Mesenchymal stem cell (in vitro differentiated cells and primary cell): ENCODE results near the gene C1QA. TPM values are rescaled to one million over a fixed set of nuclear protein-coding genes. Genes with fewer than 3 reads are reported as not detected.

Source experiments
- DNase-seq: peaks from one replicate; pipeline ENCODE4 v3.0.0-alpha.2; 2013
- H2AFZ ChIP-seq: one replicate; pipeline ENCODE4 v1.6.1; 2013; ENCODE audit warnings: low read depth, mild to moderate bottlenecking, control low read depth, inconsistent platforms, low read length, moderate library complexity
- H2AK5ac ChIP-seq: 2 replicates; pipeline ENCODE4 v1.6.1; 2013; ENCODE audit warnings: low read length, moderate library complexity, mild to moderate bottlenecking, inconsistent platforms; ENCODE audit not compliant: severe bottlenecking
- H2BK120ac ChIP-seq: one replicate; pipeline ENCODE4 v1.6.1; 2013; ENCODE audit warnings: low read depth, mild to moderate bottlenecking, inconsistent platforms, low read length, moderate library complexity
- H2BK12ac ChIP-seq, 2 experiments: one replicate each; pipeline ENCODE4 v1.6.1; 2013; ENCODE audit warnings: inconsistent platforms in 2 of 2, low read length in 2 of 2, mild to moderate bottlenecking in 2 of 2, moderate library complexity in 2 of 2, control low read depth in 1 of 2
- H2BK15ac ChIP-seq: one replicate; pipeline ENCODE4 v1.6.1; 2013; ENCODE audit warnings: mild to moderate bottlenecking, low read depth, inconsistent platforms; ENCODE audit not compliant: poor library complexity, severe bottlenecking
- H2BK5ac ChIP-seq: 2 replicates; pipeline ENCODE4 v1.6.1; 2013; ENCODE audit warnings: low read depth, mild to moderate bottlenecking, low read length, control low read depth, inconsistent platforms; ENCODE audit not compliant: poor library complexity, severe bottlenecking
- H3K14ac ChIP-seq, 2 experiments: one replicate each; pipeline ENCODE4 v1.6.1; 2013; ENCODE audit warnings: inconsistent platforms in 2 of 2, low read length in 2 of 2, control low read depth in 1 of 2, mild to moderate bottlenecking in 1 of 2, moderate library complexity in 1 of 2
- H3K18ac ChIP-seq, 2 experiments: one replicate each; pipeline ENCODE4 v1.6.1; 2013; ENCODE audit warnings: inconsistent platforms in 2 of 2, low read length in 2 of 2, control low read depth in 1 of 2, low read depth in 1 of 2, mild to moderate bottlenecking in 1 of 2
- H3K23ac ChIP-seq, 2 experiments: one replicate each; pipeline ENCODE4 v1.6.1; 2013; ENCODE audit warnings: inconsistent platforms in 2 of 2, low read length in 2 of 2, mild to moderate bottlenecking in 2 of 2, moderate library complexity in 2 of 2, control low read depth in 1 of 2
- H3K27ac ChIP-seq: 2 replicates; pipeline ENCODE4 v1.5.1; 2013; ENCODE audit warnings: mild to moderate bottlenecking, moderate library complexity, low read length, control low read depth, inconsistent platforms; ENCODE audit not compliant: poor library complexity, severe bottlenecking
- H3K27me3 ChIP-seq, 2 experiments: 2 replicates each; pipeline versions ENCODE4 v1.6.1 to v1.7.0; 2013; ENCODE audit warnings: low read length in 2 of 2, mild to moderate bottlenecking in 2 of 2, moderate library complexity in 2 of 2, control low read depth in 1 of 2, inconsistent platforms in 1 of 2; ENCODE audit not compliant: control insufficient read depth in 1 of 2, insufficient read depth in 1 of 2
- H3K36me3 ChIP-seq, 2 experiments: 2 replicates each; pipeline versions ENCODE4 v1.6.1 to v1.7.0; 2013; ENCODE audit warnings: low read length in 2 of 2, control low read depth in 1 of 2, inconsistent platforms in 1 of 2, low read depth in 1 of 2, mild to moderate bottlenecking in 1 of 2; ENCODE audit not compliant: insufficient read depth in 2 of 2, control insufficient read depth in 1 of 2
- H3K4ac ChIP-seq, 2 experiments: one replicate each; pipeline ENCODE4 v1.6.1; 2013; ENCODE audit warnings: inconsistent platforms in 2 of 2, low read length in 2 of 2, mild to moderate bottlenecking in 2 of 2, moderate library complexity in 2 of 2, control low read depth in 1 of 2, low read depth in 1 of 2
- H3K4me1 ChIP-seq: 2 replicates; pipeline ENCODE4 v1.6.1; 2013; ENCODE audit warnings: low read depth, low read length, control low read depth; ENCODE audit not compliant: control insufficient read depth, insufficient read depth
- H3K4me2 ChIP-seq: 2 replicates; pipeline ENCODE4 v1.6.1; 2013; ENCODE audit warnings: low read length, mild to moderate bottlenecking, inconsistent platforms; ENCODE audit not compliant: poor library complexity, severe bottlenecking
- H3K4me3 ChIP-seq, 2 experiments: 2 replicates each; pipeline versions ENCODE4 v1.5.1 to v1.7.0; 2013; ENCODE audit warnings: low read length in 2 of 2, mild to moderate bottlenecking in 2 of 2, control low read depth in 1 of 2, low read depth in 1 of 2; ENCODE audit not compliant: insufficient read depth in 1 of 2
- H3K79me1 ChIP-seq: replicated peaks from 2 replicates; pipeline ENCODE4 v1.6.1; 2013; ENCODE audit warnings: mild to moderate bottlenecking, control low read depth, low read length, inconsistent platforms; ENCODE audit not compliant: poor library complexity, severe bottlenecking
- H3K9ac ChIP-seq: 2 replicates; pipeline ENCODE4 v1.7.0; 2013; ENCODE audit warnings: mild to moderate bottlenecking, low read length, moderate library complexity
- H3K9me3 ChIP-seq: 2 replicates; pipeline ENCODE4 v1.7.0; 2013; ENCODE audit warnings: mild to moderate bottlenecking, low read length; ENCODE audit not compliant: control insufficient read depth
- H4K8ac ChIP-seq: one replicate; pipeline ENCODE4 v1.6.1; 2013; ENCODE audit warnings: inconsistent platforms, mild to moderate bottlenecking, low read length, moderate library complexity
- H4K91ac ChIP-seq: one replicate; pipeline ENCODE4 v1.6.1; 2013; ENCODE audit warnings: mild to moderate bottlenecking, low read length, inconsistent platforms
- WGBS: methylation state at CpG from one replicate; pipeline ENCODE4 v1.1.7; 2013; ENCODE audit warnings: mixed read lengths; 5-methylcytosine and 5-hydroxymethylcytosine counted together
- small RNA-seq: library from polyadenylated mRNA; stranded (forward); fragments of <200 nt; extraction: miRNeasy Mini kit (QIAGEN cat#:217004); gene quantifications from one replicate; pipeline ENCODE3, GENCODE V24; 2013; ENCODE audit warnings: low read depth

C1QA gene

DNA sequence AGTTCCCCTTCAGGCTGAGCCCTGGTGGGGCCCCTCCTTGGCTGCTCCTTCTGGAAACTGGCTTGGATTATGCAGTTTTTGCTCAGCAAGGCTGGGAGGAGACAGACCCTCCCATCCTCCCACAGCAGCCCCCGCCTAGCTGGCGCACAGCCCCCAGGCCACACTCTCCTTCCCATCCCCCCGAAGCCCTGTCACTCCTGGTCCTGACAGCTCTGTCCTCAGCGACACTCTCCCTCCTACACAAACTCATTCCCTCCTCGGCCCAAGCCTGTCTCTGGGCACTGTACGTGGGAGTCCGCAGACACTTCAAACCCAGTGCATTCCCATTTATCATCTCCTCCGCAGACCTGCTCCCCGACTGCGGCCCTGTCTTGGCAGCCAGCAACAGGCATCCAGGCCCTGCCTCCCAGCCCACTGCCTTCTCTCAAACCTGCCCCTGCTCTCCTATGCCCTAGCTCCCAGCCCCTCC is 49.2 kb downstream of the C1QA start:
- Histone ChIP-seq H4K91ac (no peak overlapping the region), H3K9ac (no peak overlapping the region)
- WGBS = 54% methylated on average over 10 of the region's 10 CpGs

DNA sequence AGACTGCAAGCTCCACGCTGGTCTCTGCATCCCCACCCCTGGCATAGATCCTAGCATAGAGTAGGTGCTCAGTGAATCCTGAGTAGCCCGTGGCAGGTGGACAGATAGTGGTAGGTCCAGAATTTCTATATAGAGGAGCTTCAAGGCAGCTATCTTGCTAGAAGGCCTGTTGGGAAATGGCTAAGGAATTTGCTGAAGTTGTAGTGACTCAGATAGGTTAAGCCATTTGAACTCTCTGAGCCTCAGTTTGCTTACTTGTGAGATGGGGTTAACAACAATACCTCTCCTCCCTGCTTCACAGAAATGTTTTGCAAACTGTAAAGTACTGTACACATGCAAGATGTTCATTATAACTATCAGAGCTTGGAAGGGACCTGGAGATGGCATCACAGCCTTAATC is 50.8 kb downstream of the C1QA start:
- H3K14ac ChIP-seq = no peak overlapping the region
- H2AK5ac ChIP-seq = peak overlapping the region; percentile 92
- H3K4me3 ChIP-seq = no peak overlapping the region
- H4K8ac ChIP-seq = no peak overlapping the region
- H2BK12ac ChIP-seq = no peak overlapping the region
- H3K27ac ChIP-seq = no peak overlapping the region
- no peak overlapping the region for H3K18ac ChIP-seq
- no peak overlapping the region for H3K4me2 ChIP-seq
- no peaks in the 10 kb centered on the region for H3K36me3 ChIP-seq
- 83% methylated on average over 2 of the region's 2 CpGs for WGBS
- peak; percentile 58 for DNase-seq
- H2BK120ac ChIP-seq = no peak overlapping the region
- H3K79me1 ChIP-seq = no peaks in the 10 kb centered on the region
- no peak overlapping the region for H2AFZ ChIP-seq
- H3K23ac ChIP-seq = no peak overlapping the region
- no peak overlapping the region for H3K9ac ChIP-seq
- no peak overlapping the region for H2BK5ac ChIP-seq
- H3K9me3 ChIP-seq = no peaks in the 10 kb centered on the region
- H3K4me1 ChIP-seq = peaks cover 26% of the 10 kb centered on the region
- no peak overlapping the region for H4K91ac ChIP-seq
- no peak overlapping the region for H3K4ac ChIP-seq
- H3K27me3 ChIP-seq = peaks cover 3 to 42% of the 10 kb centered on the region in 2 experiments
- H2BK15ac ChIP-seq = no peak overlapping the region

More for the DNA sequence above, 49.2 kb downstream of the C1QA start:
- no peak overlapping the region for H3K4me3 ChIP-seq
- H3K9me3 ChIP-seq = no peaks in the 10 kb centered on the region
- H3K4me2 ChIP-seq = no peak overlapping the region
- H3K4me1 ChIP-seq = peaks cover 24% of the 10 kb centered on the region
- H3K4ac ChIP-seq = no peak overlapping the region
- H3K27ac ChIP-seq = no peak overlapping the region
- no peak for DNase-seq
- no peak overlapping the region for H2BK120ac ChIP-seq
- H2BK12ac ChIP-seq = peak overlapping the region in 1 of 2 experiments; percentile 57
- no peak overlapping the region for H3K23ac ChIP-seq
- H2AFZ ChIP-seq = no peak overlapping the region
- H3K27me3 ChIP-seq = peaks cover 3 to 55% of the 10 kb centered on the region in 2 experiments
- H2AK5ac ChIP-seq = peak overlapping the region; percentile 10
- no peaks in the 10 kb centered on the region for H3K79me1 ChIP-seq
- peak overlapping the region in 1 of 2 experiments; percentile 26 for H3K14ac ChIP-seq
- H2BK15ac ChIP-seq = no peak overlapping the region
- peak overlapping the region in 1 of 2 experiments; percentile 35 for H3K18ac ChIP-seq
- H2BK5ac ChIP-seq = no peak overlapping the region
- H4K8ac ChIP-seq = no peak overlapping the region
- H3K36me3 ChIP-seq = no peaks in the 10 kb centered on the region

DNA sequence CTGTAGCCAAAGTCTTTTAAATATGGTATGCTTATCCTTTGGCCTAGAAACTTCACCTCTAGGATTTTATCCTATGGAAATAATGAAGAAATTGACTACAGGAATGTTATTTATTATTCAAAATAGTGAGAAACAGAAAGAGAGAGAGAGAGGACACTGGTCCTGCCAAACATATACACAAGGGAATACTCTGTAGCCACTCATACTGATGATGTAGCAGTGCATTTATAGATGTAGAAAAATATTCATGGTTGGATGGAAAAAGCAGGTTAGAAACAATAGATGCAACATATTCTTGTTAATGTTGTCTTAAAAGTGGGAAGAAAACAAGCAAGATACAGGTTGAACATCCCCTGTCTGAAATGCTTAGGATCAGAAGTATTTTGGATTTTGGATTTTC is 52.0 kb downstream of the C1QA start:
- Histone ChIP-seq H3K79me1 (no peaks in the 10 kb centered on the region), H3K36me3 (no peaks in the 10 kb centered on the region), H3K9me3 (no peaks in the 10 kb centered on the region), H2BK15ac (no peak overlapping the region), H2AK5ac (no peak overlapping the region), H3K14ac (no peak overlapping the region), H2BK120ac (no peak overlapping the region), H3K4me1 (peaks cover 26% of the 10 kb centered on the region), H3K27ac (no peak overlapping the region), H4K8ac (no peak overlapping the region), H3K9ac (no peak overlapping the region), H3K4me2 (no peak overlapping the region), H3K18ac (no peak overlapping the region), H3K23ac (no peak overlapping the region), H2AFZ (no peak overlapping the region), H3K4ac (no peak overlapping the region), H3K4me3 (no peak overlapping the region), H2BK5ac (no peak overlapping the region), H4K91ac (no peak overlapping the region), H3K27me3 (peaks cover 3 to 31% of the 10 kb centered on the region in 2 experiments), H2BK12ac (no peak overlapping the region)
- no peak for DNase-seq

Small RNA genes lying within 50 kb of the gene (small RNA-seq; reads per million reads assigned to genes)
- gene MIR6127 = not detected
